ENCODE measurements around the gene SCAMP2.

Gene SCAMP2

DNA sequence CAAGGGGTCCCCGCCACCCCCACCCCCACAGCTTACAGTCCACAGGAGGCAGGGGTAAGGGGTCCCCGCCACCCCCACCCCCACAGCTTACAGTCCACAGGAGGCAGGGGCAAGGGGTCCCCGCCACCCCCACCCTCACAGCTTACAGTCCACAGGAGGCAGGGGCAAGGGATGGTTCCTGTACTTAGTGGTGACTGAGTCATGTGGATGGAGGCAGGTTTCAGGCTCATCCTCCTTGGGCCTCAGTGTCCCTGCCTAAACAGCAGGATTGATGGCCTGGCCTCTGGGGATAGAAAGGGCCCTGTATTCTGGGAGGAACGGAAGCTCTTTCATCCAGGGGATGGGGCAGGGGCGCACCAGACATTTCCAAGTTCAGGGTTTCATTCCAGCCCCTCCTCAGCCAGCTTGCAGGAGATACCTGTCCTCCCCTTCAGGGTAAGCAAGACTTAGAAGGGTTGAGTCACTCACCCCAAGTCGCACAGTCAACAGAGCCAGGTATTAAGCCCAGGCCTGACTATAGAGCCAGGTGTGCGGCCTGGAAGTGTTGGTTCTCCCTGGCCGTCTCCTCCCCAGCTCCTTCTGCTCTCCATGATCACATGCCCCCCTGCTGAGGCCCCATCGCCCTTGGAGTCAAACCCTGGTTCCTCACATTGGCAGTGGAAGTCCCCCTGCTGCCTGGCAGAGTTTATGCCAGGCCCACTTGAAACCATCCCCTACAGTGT is 78.8 kb downstream of the SCAMP2 start:
- DNase-seq (ENCODE audit: low read depth) = no peak

All from amniotic epithelial cell (primary cell).